ENCODE measurements around the gene KMT5C. TPM values are rescaled to one million over a fixed set of nuclear protein-coding genes. Genes with fewer than 3 reads are reported as not detected.
A peak's percentile ranks its signal among the peaks of the same experiment; 100 is the strongest.
"Not testable (repeated sequence)": the region's sequence is repeated elsewhere in the genome, so short reads cannot be mapped to it uniquely, and the experiment has no call there.

The KMT5C gene
- total and polyA plus RNA-seq, 2 experiments from 2014 or later: 63.5 to 82.4 TPM

DNA sequence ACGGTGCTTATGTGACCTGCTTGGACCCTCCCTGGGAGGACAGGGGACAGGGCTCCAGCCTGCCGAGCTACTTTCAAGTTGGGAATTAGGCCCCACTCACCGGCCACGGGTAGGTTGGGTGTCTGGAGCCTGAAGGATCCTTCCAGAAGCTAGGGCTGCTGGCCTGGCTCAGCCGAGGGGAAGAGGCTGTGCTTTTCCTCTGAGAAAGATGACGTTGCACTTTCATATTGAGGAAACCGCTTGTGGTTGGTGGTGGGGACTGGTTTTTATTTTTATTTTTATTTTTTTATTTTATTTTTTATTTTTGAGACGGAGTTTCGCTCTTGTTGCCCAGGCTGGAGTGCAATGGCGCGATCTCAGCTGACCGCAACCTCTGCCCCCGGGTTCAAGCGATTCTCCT is 14.5 kb upstream of the KMT5C start, which contains the start of gene TMEM150B:
TMEM150B (minus strand) TSS at position 170 of the 400 bp plus-strand sequence. CDS start 4,305 bp downstream, outside the sequence.
- DNase-seq (ENCODE audit: low read depth in 1 of 2, low spot score in 1 of 2): no peak
- no peak within 1 kb of the TSS for H3K27ac ChIP-seq

DNA sequence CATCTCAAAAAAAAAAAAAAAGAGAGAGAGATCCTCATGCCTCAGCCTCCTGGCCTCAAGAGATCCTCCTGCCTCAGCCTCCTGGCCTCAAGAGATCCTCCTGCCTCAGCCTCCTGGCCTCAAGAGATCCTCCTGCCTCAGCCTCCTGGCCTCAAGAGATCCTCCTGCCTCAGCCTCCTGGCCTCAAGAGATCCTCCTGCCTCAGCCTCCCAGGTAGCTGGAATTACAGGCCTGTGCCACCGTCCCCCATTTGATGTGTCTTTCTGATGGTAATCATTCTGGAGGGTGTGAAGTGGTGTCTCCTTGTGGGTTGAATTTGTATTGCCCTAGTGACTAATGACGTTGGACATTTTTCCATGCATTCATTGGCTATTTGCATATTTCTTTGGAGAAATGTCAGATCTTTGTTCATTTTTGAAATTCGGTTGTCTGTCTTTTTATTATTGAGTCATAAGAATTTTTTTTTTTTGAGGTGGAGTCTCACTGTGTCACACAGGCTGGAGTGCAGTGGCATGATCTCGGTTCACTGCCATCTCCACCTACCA is 10.8 kb upstream of the KMT5C start:
- DNase-seq (ENCODE audit: low read depth in 1 of 2, low spot score in 1 of 2); H3K27ac ChIP-seq; H3K27me3 ChIP-seq; H3K9me3 ChIP-seq (ENCODE audit: low read depth); H3K4me3 ChIP-seq; H3K36me3 ChIP-seq; H3K4me1 ChIP-seq (ENCODE audit: low read depth): not testable (repeated sequence)

More for the DNA sequence above, 14.5 kb upstream of the KMT5C start, which contains the start of gene TMEM150B:
- H3K36me3 ChIP-seq: no peaks in the 10 kb centered on the region
- no peaks in the 10 kb centered on the region for H3K27me3 ChIP-seq
- TF ChIP-seq, protein P1, sequence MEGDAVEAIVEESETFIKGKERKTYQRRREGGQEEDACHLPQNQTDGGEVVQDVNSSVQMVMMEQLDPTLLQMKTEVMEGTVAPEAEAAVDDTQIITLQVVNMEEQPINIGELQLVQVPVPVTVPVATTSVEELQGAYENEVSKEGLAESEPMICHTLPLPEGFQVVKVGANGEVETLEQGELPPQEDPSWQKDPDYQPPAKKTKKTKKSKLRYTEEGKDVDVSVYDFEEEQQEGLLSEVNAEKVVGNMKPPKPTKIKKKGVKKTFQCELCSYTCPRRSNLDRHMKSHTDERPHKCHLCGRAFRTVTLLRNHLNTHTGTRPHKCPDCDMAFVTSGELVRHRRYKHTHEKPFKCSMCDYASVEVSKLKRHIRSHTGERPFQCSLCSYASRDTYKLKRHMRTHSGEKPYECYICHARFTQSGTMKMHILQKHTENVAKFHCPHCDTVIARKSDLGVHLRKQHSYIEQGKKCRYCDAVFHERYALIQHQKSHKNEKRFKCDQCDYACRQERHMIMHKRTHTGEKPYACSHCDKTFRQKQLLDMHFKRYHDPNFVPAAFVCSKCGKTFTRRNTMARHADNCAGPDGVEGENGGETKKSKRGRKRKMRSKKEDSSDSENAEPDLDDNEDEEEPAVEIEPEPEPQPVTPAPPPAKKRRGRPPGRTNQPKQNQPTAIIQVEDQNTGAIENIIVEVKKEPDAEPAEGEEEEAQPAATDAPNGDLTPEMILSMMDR (IDR thresholded peaks at IDR 0.05; ENCODE audit: low read depth, low read length): no peak
- no peaks in the 10 kb centered on the region for H3K4me1 ChIP-seq (ENCODE audit: low read depth)
- H3K9me3 ChIP-seq (ENCODE audit: low read depth): no peaks in the 10 kb centered on the region
- no peak within 1 kb of the TSS for H3K4me3 ChIP-seq

DNA sequence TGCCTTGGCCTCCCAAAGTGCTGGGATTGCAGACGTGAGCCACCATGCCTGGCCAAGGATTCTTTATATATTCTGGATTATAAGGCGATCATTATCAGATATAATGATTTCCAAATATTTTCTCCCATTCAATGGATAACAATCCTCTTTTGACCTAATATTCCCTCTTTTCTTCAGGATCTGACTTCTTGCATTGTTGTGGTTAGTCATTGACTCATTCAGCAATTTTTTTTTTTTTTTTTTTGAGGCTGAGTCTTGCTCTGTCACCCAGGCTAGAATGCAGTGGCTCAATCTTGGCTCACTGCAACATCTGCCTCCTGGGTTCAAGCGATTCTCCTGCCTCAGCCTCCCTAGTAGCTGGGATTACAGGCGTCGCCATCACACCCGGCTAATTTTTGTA is 9.9 kb upstream of the KMT5C start:
- not testable (repeated sequence) for H3K4me1 ChIP-seq (ENCODE audit: low read depth); H3K4me3 ChIP-seq; H3K27me3 ChIP-seq; H3K9me3 ChIP-seq (ENCODE audit: low read depth); H3K36me3 ChIP-seq; H3K27ac ChIP-seq
- peak in 1 of 2 donors; percentile 33 for DNase-seq (ENCODE audit: low read depth in 1 of 2, low spot score in 1 of 2)

DNA sequence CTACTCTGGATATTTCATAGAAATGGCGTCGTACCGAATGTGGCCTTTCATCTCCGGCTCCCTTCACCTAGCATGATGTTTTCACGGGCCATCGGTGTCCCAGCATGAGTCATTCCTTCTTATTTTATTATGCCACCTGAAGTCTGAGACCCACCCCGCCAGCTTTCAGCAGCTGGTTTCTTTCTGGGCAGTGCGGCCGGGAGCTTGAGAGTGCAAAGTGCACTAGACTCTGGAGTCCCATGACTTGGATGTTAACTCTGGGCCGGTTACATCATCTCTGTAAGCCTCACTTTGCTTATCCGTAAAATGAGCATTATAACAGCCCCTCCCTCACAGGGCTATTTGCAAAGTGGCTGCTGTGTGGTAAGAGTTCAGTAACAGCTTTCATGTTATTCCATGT is 5.8 kb upstream of the KMT5C start:
- no peak for DNase-seq (ENCODE audit: low read depth in 1 of 2, low spot score in 1 of 2)
- Histone ChIP-seq H3K27ac (no peak overlapping the region), H3K4me3 (no peak overlapping the region), H3K4me1 (ENCODE audit: low read depth) (no peaks in the 10 kb centered on the region), H3K9me3 (ENCODE audit: low read depth) (no peaks in the 10 kb centered on the region), H3K36me3 (no peaks in the 10 kb centered on the region), H3K27me3 (no peaks in the 10 kb centered on the region)
- TF ChIP-seq, protein P1 (IDR thresholded peaks at IDR 0.05; ENCODE audit: low read depth, low read length): no peak

DNA sequence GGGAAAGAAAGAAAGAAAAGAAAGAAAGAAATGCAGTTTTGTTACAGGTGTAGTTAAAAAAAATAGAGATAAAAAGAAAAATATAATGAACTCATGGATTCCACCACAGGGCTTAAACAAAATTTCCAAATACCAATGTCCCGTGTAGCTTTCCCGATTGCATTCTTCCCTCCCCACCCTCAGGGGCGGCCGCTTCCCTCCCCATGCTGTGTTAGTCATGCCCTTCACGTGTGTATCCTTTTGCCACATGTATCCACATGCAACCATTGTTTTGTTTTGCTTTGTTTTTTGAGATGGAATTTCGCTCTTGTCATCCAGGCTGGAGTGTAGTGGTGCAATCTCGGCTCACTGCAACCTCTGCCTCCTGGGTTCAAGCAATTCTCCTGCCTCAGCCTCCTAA is 3.6 kb upstream of the KMT5C start:
- TF ChIP-seq, protein P1 (IDR thresholded peaks at IDR 0.05; ENCODE audit: low read depth, low read length): no peak
- no peaks in the 10 kb centered on the region for H3K36me3 ChIP-seq

DNA sequence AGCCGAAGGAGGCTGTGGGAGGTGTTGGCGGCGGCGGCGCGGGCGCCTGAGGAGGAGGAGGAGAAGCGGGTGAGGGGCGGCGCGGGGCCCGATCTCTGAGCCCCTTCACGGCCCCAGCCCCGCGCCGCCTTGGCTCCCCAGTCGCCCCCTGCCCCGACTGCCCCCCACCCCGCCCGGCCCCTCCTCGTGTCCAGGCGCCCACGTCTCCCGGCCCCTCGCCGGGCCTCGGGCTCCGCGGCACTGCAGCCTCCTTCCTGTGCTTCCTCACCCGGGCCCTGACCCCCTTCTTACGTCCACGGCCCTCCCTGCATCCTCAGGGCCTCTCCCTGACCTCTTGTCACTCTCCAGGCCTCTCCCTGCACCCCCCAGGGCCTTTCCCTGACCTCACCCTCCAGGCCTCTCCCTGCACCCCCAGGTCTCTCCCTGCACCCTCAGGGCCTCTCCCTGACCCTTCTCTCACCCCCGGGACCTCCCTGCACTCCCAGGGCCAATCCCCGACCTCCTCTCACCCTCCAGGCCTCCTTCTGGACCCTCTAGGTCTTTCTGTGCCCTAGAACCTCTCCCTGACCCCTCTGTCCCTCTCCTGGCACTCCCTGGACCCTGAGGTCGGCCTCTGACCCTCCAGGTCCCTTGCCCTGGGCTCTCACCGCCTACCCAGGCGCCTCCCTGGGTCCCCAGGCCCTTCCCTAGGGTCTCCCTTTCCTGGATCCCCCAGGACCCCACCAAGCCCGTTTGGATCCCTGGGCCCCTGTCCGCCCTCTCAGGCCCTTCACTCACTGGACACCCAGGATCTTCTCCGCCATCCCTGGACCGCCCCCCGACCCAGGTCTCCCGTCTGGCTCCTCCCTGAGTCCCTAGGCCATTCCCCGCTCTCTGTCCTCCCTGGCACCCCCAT is 460 bp downstream of the KMT5C start:
- peaks cover 21% of the 10 kb centered on the region for H3K36me3 ChIP-seq
- peak overlapping the region; percentile 89 for H3K4me3 ChIP-seq
- no peaks in the 10 kb centered on the region for H3K9me3 ChIP-seq (ENCODE audit: low read depth)
- peak in 1 of 2 donors; percentile 12 for DNase-seq (ENCODE audit: low read depth in 1 of 2, low spot score in 1 of 2)
- H3K4me1 ChIP-seq (ENCODE audit: low read depth): no peaks in the 10 kb centered on the region
- H3K27ac ChIP-seq: peak overlapping the region; percentile 93
- H3K27me3 ChIP-seq: no peaks in the 10 kb centered on the region
- TF ChIP-seq, protein P1 (IDR thresholded peaks at IDR 0.05; ENCODE audit: low read depth, low read length): no peak

More for the DNA sequence above, 3.6 kb upstream of the KMT5C start:
- Histone ChIP-seq H3K27me3 (no peaks in the 10 kb centered on the region), H3K4me3 (no peak overlapping the region), H3K27ac (no peak overlapping the region), H3K9me3 (ENCODE audit: low read depth) (no peaks in the 10 kb centered on the region), H3K4me1 (ENCODE audit: low read depth) (no peaks in the 10 kb centered on the region)
- no peak for DNase-seq (ENCODE audit: low read depth in 1 of 2, low spot score in 1 of 2)
